Body of pancreas (tissue), 4 donors: ENCODE measurements around the gene SAFB2.

Experiments used
- POLR2A ChIP-seq, 3 donors: fragments of 450-650 bp; IDR thresholded peaks; one replicate each; pipeline ENCODE4 v1.6.1; 2016; ENCODE audit warnings: antibody characterized with exemption in 3 of 3, mild to moderate bottlenecking in 2 of 3
- TF ChIP-seq, protein P1 (sequence below), 7 experiments: fragments of 450-650 bp in 4 of 7; fragments of 200-600 bp in 3 of 7; sonication (generic) in 3 of 7; IDR thresholded peaks; one replicate each; pipeline ENCODE4 v1.5.1; 2016 to 2019; ENCODE audit warnings: antibody characterized with exemption in 7 of 7

DNA sequence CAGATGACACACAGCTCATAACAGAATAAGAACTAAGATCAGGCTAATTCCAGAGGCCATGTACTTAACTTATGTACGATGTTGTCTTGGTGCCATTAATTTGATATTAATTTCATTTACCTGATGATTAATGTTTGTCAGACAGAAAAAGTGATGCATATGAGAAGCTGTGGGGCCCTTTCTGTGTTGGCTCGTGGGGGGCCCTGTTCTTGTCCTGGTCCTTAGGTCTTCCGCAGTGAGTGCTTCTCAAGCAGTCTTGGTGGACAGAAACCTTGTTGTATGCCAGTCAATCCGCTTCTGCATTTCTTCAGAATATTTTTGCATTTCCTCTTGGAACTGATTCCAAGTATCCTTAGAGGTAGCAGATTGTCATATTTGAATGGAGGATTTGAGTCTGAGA lies 20.5 kb upstream of the SAFB2 start:
- TF ChIP-seq, protein P1, sequence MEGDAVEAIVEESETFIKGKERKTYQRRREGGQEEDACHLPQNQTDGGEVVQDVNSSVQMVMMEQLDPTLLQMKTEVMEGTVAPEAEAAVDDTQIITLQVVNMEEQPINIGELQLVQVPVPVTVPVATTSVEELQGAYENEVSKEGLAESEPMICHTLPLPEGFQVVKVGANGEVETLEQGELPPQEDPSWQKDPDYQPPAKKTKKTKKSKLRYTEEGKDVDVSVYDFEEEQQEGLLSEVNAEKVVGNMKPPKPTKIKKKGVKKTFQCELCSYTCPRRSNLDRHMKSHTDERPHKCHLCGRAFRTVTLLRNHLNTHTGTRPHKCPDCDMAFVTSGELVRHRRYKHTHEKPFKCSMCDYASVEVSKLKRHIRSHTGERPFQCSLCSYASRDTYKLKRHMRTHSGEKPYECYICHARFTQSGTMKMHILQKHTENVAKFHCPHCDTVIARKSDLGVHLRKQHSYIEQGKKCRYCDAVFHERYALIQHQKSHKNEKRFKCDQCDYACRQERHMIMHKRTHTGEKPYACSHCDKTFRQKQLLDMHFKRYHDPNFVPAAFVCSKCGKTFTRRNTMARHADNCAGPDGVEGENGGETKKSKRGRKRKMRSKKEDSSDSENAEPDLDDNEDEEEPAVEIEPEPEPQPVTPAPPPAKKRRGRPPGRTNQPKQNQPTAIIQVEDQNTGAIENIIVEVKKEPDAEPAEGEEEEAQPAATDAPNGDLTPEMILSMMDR (IDR thresholded peaks at IDR 0.05), result no peak
- TF ChIP-seq POLR2A (IDR thresholded peaks at IDR 0.05), result no peak
